Measurements from ENCODE around the gene TNFAIP2. TPM values are rescaled to one million over a fixed set of nuclear protein-coding genes. Genes with fewer than 3 reads are reported as not detected.

Gene TNFAIP2
- total and polyA plus RNA-seq, 4 donors: 8.9 to 32.0 (median 22.4) TPM

- no peak for DNase-seq (ENCODE audit: low spot score)
- Histone ChIP-seq H3K36me3 (ENCODE audit: control insufficient read depth in 4 of 4, insufficient read depth in 3 of 4, low read depth in 1 of 4, low read length in 3 of 4) (peaks cover 0 to 2% (median 0%) of the 10 kb centered on the region in 4 donors), H3K27ac (ENCODE audit: low read depth in 1 of 2, low read length in 2 of 2) (no peak overlapping the region), H3K4me1 (ENCODE audit: control insufficient read depth in 4 of 4, insufficient read depth in 4 of 4, low read length in 3 of 4) (peaks cover 23 to 59% (median 42%) of the 10 kb centered on the region in 4 donors), H3K9ac (ENCODE audit: low read depth in 1 of 2, low read length in 2 of 2) (no peak overlapping the region), H3K27me3 (ENCODE audit: control insufficient read depth in 4 of 4, insufficient read depth in 4 of 4, low read length in 3 of 4) (no peaks in the 10 kb centered on the region), H3K4me3 (ENCODE audit: low read depth in 1 of 3, low read length in 3 of 3) (no peak overlapping the region), H3K9me3 (ENCODE audit: control insufficient read depth in 4 of 4, low read length in 3 of 4) (no peaks in the 10 kb centered on the region)
- TF ChIP-seq RAD21 (IDR thresholded peaks at IDR 0.05): no peak
- no peak for TF ChIP-seq SP1 (IDR thresholded peaks at IDR 0.05)
- TF ChIP-seq MAX (IDR thresholded peaks at IDR 0.05): no peak
- no peak for TF ChIP-seq EGR1 (IDR thresholded peaks at IDR 0.05; ENCODE audit: low read depth in 2 of 2)
- no peak for TF ChIP-seq ZBTB33 (IDR thresholded peaks at IDR 0.05)
- TF ChIP-seq HNF4G (IDR thresholded peaks at IDR 0.05): no peak
- no peak for TF ChIP-seq NR2F2 (IDR thresholded peaks at IDR 0.05)
- no peak for TF ChIP-seq FOXA2 (IDR thresholded peaks at IDR 0.05)
- WGBS: 91% methylated on average over 13 of the region's 13 CpGs
These were observed 2.1 kb downstream of the TNFAIP2 start for GRCh38 chr14:103125098-103126070.

GRCh38 chr14:103126088-103126872, 3.0 kb downstream of the TNFAIP2 start:
- no peak overlapping the region for H3K27ac ChIP-seq (ENCODE audit: low read depth in 1 of 2, low read length in 2 of 2)
- TF ChIP-seq HNF4A (conservative IDR thresholded peaks at IDR 0.05): no peak
- TF ChIP-seq ZBTB33 (IDR thresholded peaks at IDR 0.05): no peak
- TF ChIP-seq SP1 (IDR thresholded peaks at IDR 0.05): no peak
- no peak for TF ChIP-seq TAF1 (conservative IDR thresholded peaks at IDR 0.05)
- no peak for TF ChIP-seq FOXA2 (IDR thresholded peaks at IDR 0.05)
- no peak for TF ChIP-seq YY1 (IDR thresholded peaks at IDR 0.05)
- TF ChIP-seq JUND (IDR thresholded peaks at IDR 0.05): no peak
- no peak for DNase-seq (ENCODE audit: low spot score)
- peaks cover 15 to 53% (median 37%) of the 10 kb centered on the region in 4 donors for H3K4me1 ChIP-seq (ENCODE audit: control insufficient read depth in 4 of 4, insufficient read depth in 4 of 4, low read length in 3 of 4)
- H3K36me3 ChIP-seq (ENCODE audit: control insufficient read depth in 4 of 4, insufficient read depth in 3 of 4, low read depth in 1 of 4, low read length in 3 of 4): peaks cover 0 to 2% (median 0%) of the 10 kb centered on the region in 4 donors
- WGBS: 71% methylated on average over 22 of the region's 22 CpGs
- H3K27me3 ChIP-seq (ENCODE audit: control insufficient read depth in 4 of 4, insufficient read depth in 4 of 4, low read length in 3 of 4): no peaks in the 10 kb centered on the region
- H3K9ac ChIP-seq (ENCODE audit: low read depth in 1 of 2, low read length in 2 of 2): no peak overlapping the region
- no peaks in the 10 kb centered on the region for H3K9me3 ChIP-seq (ENCODE audit: control insufficient read depth in 4 of 4, low read length in 3 of 4)
- peak overlapping the region in 1 of 3 donors; percentile 32 for H3K4me3 ChIP-seq (ENCODE audit: low read depth in 1 of 3, low read length in 3 of 3)

All from liver (tissue), 9 donors.